GM23338 (cell line): ENCODE results near the gene POM121L2. TPM values are rescaled to one million over a fixed set of nuclear protein-coding genes. Genes with fewer than 3 reads are reported as not detected.

Experiments
- ATAC-seq: fragments of 200-7000 bp; cut with Tn5 transposase; 3 replicates; pipeline ENCODE4 v1.9.1; 2020
- DNase-seq: peaks from one replicate; pipeline ENCODE4 v3.0.0-alpha.2; 2015; ENCODE audit warnings: low spot score
- H2AFZ ChIP-seq: fragments of 200-600 bp; sonication (generic); 2 replicates; pipeline ENCODE4 v1.8.0; 2016; ENCODE audit warnings: antibody characterized with exemption, mild to moderate bottlenecking, moderate library complexity
- H3F3A ChIP-seq: fragments of 200-600 bp; sonication (generic); replicated peaks from 2 replicates; pipeline ENCODE4 v1.8.0; 2017; ENCODE audit warnings: antibody characterized with exemption, mixed run types, low read depth
- H3K27ac ChIP-seq: fragments of 200-600 bp; sonication (generic); 2 replicates; pipeline ENCODE4 v1.6.1; 2016; ENCODE audit warnings: low read depth
- H3K27me3 ChIP-seq: fragments of 200-600 bp; sonication (generic); 2 replicates; pipeline ENCODE4 v1.8.0; 2016; ENCODE audit warnings: mild to moderate bottlenecking, mixed run types, moderate library complexity; ENCODE audit not compliant: insufficient read depth
- H3K36me3 ChIP-seq: fragments of 200-600 bp; sonication (generic); 2 replicates; pipeline ENCODE4 v1.8.0; 2016; ENCODE audit warnings: mild to moderate bottlenecking; ENCODE audit not compliant: insufficient read depth
- H3K4me1 ChIP-seq: fragments of 200-600 bp; sonication (generic); 2 replicates; pipeline ENCODE4 v1.8.0; 2016; ENCODE audit warnings: mild to moderate bottlenecking, moderate library complexity; ENCODE audit not compliant: insufficient read depth
- H3K4me2 ChIP-seq: fragments of 200-600 bp; sonication (generic); 2 replicates; pipeline ENCODE4 v1.7.1; 2017; ENCODE audit warnings: mixed run types
- H3K4me3 ChIP-seq: fragments of 200-600 bp; sonication (generic); 2 replicates; pipeline ENCODE4 v1.6.1; 2016; ENCODE audit warnings: mixed run types
- H3K79me2 ChIP-seq: fragments of 200-600 bp; sonication (generic); replicated peaks from 2 replicates; pipeline ENCODE4 v1.8.0; 2017; ENCODE audit warnings: mild to moderate bottlenecking; ENCODE audit not compliant: insufficient read depth
- H3K9me2 ChIP-seq: fragments of 200-600 bp; sonication (generic); 2 replicates; pipeline ENCODE4 v1.8.0; 2017; ENCODE audit not compliant: insufficient read depth
- H4K20me1 ChIP-seq: fragments of 200-600 bp; sonication (generic); replicated peaks from 2 replicates; pipeline ENCODE4 v1.8.0; 2017; ENCODE audit warnings: mild to moderate bottlenecking; ENCODE audit not compliant: insufficient read depth
- H3K27ac Mint-ChIP-seq: 2 replicates; pipeline ENCODE4 v1.8.0; 2020; ENCODE audit warnings: inconsistent platforms, mild to moderate bottlenecking, moderate library complexity, mixed read lengths
- H3K27me3 Mint-ChIP-seq: 3 replicates; pipeline ENCODE4 v1.8.0; 2022; ENCODE audit warnings: low read depth, mild to moderate bottlenecking, moderate library complexity, mixed read lengths, inconsistent platforms; ENCODE audit not compliant: insufficient read depth, poor library complexity
- H3K36me3 Mint-ChIP-seq: 3 replicates; pipeline ENCODE4 v1.8.0; 2021; ENCODE audit warnings: low read depth, mild to moderate bottlenecking, inconsistent platforms, moderate library complexity, mixed read lengths
- H3K4me1 Mint-ChIP-seq: 3 replicates; pipeline ENCODE4 v1.8.0; 2020; ENCODE audit warnings: mild to moderate bottlenecking, inconsistent platforms, mixed read lengths
- H3K4me3 Mint-ChIP-seq: 3 replicates; pipeline ENCODE4 v1.8.0; 2021; ENCODE audit warnings: moderate library complexity, mild to moderate bottlenecking, inconsistent platforms, mixed read lengths
- H3K9me3 Mint-ChIP-seq: 3 replicates; pipeline ENCODE4 v1.8.0; 2020; ENCODE audit warnings: moderate library complexity, mild to moderate bottlenecking, inconsistent platforms, mixed read lengths
- CREB1 ChIP-seq: fragments of 250-450 bp; sonication (Bioruptor Pico); IDR thresholded peaks from 2 replicates; pipeline ENCODE4 v1.5.0; 2020; ENCODE audit warnings: low read depth, mild to moderate bottlenecking, moderate library complexity
- EZH2 ChIP-seq: fragments of 200-600 bp; sonication (generic); IDR thresholded peaks from one replicate; pipeline ENCODE4 v1.8.0; 2017; ENCODE audit warnings: antibody characterized with exemption, mild to moderate bottlenecking, low read depth; ENCODE audit not compliant: unreplicated experiment
- EZH2phosphoT487 ChIP-seq: fragments of 200-600 bp; sonication (generic); IDR thresholded peaks from one replicate; pipeline ENCODE4 v1.8.1; 2018; ENCODE audit warnings: antibody characterized with exemption; ENCODE audit not compliant: unreplicated experiment
- JUNB ChIP-seq: IDR thresholded peaks from one replicate; pipeline ENCODE4 v1.6.1; 2016; ENCODE audit warnings: antibody characterized with exemption; ENCODE audit not compliant: unreplicated experiment
- NANOG ChIP-seq: IDR thresholded peaks from 2 replicates; pipeline ENCODE4 v1.6.1; 2016; ENCODE audit warnings: antibody characterized with exemption, borderline replicate concordance
- POLR2AphosphoS5 ChIP-seq: IDR thresholded peaks from 2 replicates; pipeline ENCODE4 v1.6.1; 2016; ENCODE audit warnings: antibody characterized with exemption, low read depth
- STAT1 ChIP-seq: IDR thresholded peaks from one replicate; pipeline ENCODE4 v1.6.1; 2016; ENCODE audit warnings: antibody characterized with exemption; ENCODE audit not compliant: unreplicated experiment
- ZNF114 ChIP-seq: fragments of 250-450 bp; sonication (Bioruptor Pico); IDR thresholded peaks from 2 replicates; pipeline ENCODE4 v1.5.0; 2020; ENCODE audit warnings: mild to moderate bottlenecking, moderate library complexity
- ZNF331 ChIP-seq: fragments of 250-450 bp; sonication (Bioruptor Pico); IDR thresholded peaks from 2 replicates; pipeline ENCODE4 v1.5.0; 2020; ENCODE audit warnings: low read depth, mild to moderate bottlenecking, moderate library complexity
- polyA plus RNA-seq: library from polyadenylated mRNA; unstranded; fragments of >200 nt; fragmentation: Nextera tagmentation; extraction: Ambion mirVana; gene quantifications from 2 replicates; pipeline ENCODE4 v1.2.1, GENCODE V29; 2016
- total RNA-seq: library from RNA; depleted of rRNA; stranded (reverse); fragments of >200 nt; shearing (Covaris generic); gene quantifications from 2 replicates; pipeline ENCODE4 v1.2.3, GENCODE V29; 2014
- TF ChIP-seq, protein P1 (sequence below): fragments of 250-450 bp; sonication (Bioruptor Pico); IDR thresholded peaks from 2 replicates; pipeline ENCODE4 v1.5.0; 2020; ENCODE audit warnings: mild to moderate bottlenecking, moderate library complexity
- TF ChIP-seq, protein P2 (sequence below): IDR thresholded peaks from 2 replicates; pipeline ENCODE4 v1.6.1; 2016; ENCODE audit warnings: antibody characterized with exemption
- TF ChIP-seq, protein P3 (sequence below): IDR thresholded peaks from one replicate; pipeline ENCODE4 v1.6.1; 2018; ENCODE audit warnings: antibody characterized with exemption; ENCODE audit not compliant: unreplicated experiment
- TF ChIP-seq, protein P4 (sequence below), 2 experiments: fragments of 200-600 bp in 1 of 2; sonication (generic) in 1 of 2; conservative IDR thresholded peaks; 2 replicates each; pipeline versions ENCODE4 v1.5.1 to v1.6.1; 2016 to 2017; ENCODE audit warnings: antibody characterized with exemption in 2 of 2, low read depth in 2 of 2, mild to moderate bottlenecking in 2 of 2, moderate library complexity in 1 of 2

POM121L2 gene
- total and polyA plus RNA-seq, 2 experiments from 2014 or later: 0.07 to 0.13 TPM

DNA sequence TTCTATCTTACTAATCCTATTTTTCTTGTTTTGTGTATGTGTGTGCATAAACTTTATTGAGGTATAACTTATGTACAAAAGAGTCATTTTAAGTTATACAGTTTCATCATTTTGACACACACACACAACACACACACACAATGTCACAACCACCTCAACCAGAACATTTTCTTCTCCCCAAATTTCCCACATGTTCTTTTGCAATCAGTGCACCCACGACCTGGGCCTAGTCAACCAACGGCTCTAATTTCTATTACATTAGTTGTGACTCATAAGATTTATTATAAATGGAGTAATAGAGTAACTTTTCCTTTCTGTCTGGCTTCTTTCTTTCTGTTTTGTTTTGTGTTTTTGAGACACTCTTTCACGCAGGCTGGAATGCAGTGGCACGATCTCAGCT is 9.8 kb upstream of the POM121L2 start:
- H3K36me3 Mint-ChIP-seq: no peaks in the 10 kb centered on the region
- DNase-seq: no peak

More for the DNA sequence above, 9.8 kb upstream of the POM121L2 start:
- Histone ChIP-seq H2AFZ (no peak overlapping the region), H3K36me3 (no peaks in the 10 kb centered on the region), H4K20me1 (no peaks in the 10 kb centered on the region), H3K9me2 (no peaks in the 10 kb centered on the region), H3K27ac (no peak overlapping the region), H3K79me2 (no peaks in the 10 kb centered on the region), H3K4me2 (no peak overlapping the region), H3K4me1 (no peaks in the 10 kb centered on the region), H3F3A (no peaks in the 10 kb centered on the region), H3K27me3 (no peaks in the 10 kb centered on the region), H3K4me3 (no peak overlapping the region)
- H3K4me1 Mint-ChIP-seq: peaks cover 4% of the 10 kb centered on the region; the same call in 1 of the 3 replicates
- no peak overlapping the region for H3K4me3 Mint-ChIP-seq
- TF ChIP-seq, protein P1, sequence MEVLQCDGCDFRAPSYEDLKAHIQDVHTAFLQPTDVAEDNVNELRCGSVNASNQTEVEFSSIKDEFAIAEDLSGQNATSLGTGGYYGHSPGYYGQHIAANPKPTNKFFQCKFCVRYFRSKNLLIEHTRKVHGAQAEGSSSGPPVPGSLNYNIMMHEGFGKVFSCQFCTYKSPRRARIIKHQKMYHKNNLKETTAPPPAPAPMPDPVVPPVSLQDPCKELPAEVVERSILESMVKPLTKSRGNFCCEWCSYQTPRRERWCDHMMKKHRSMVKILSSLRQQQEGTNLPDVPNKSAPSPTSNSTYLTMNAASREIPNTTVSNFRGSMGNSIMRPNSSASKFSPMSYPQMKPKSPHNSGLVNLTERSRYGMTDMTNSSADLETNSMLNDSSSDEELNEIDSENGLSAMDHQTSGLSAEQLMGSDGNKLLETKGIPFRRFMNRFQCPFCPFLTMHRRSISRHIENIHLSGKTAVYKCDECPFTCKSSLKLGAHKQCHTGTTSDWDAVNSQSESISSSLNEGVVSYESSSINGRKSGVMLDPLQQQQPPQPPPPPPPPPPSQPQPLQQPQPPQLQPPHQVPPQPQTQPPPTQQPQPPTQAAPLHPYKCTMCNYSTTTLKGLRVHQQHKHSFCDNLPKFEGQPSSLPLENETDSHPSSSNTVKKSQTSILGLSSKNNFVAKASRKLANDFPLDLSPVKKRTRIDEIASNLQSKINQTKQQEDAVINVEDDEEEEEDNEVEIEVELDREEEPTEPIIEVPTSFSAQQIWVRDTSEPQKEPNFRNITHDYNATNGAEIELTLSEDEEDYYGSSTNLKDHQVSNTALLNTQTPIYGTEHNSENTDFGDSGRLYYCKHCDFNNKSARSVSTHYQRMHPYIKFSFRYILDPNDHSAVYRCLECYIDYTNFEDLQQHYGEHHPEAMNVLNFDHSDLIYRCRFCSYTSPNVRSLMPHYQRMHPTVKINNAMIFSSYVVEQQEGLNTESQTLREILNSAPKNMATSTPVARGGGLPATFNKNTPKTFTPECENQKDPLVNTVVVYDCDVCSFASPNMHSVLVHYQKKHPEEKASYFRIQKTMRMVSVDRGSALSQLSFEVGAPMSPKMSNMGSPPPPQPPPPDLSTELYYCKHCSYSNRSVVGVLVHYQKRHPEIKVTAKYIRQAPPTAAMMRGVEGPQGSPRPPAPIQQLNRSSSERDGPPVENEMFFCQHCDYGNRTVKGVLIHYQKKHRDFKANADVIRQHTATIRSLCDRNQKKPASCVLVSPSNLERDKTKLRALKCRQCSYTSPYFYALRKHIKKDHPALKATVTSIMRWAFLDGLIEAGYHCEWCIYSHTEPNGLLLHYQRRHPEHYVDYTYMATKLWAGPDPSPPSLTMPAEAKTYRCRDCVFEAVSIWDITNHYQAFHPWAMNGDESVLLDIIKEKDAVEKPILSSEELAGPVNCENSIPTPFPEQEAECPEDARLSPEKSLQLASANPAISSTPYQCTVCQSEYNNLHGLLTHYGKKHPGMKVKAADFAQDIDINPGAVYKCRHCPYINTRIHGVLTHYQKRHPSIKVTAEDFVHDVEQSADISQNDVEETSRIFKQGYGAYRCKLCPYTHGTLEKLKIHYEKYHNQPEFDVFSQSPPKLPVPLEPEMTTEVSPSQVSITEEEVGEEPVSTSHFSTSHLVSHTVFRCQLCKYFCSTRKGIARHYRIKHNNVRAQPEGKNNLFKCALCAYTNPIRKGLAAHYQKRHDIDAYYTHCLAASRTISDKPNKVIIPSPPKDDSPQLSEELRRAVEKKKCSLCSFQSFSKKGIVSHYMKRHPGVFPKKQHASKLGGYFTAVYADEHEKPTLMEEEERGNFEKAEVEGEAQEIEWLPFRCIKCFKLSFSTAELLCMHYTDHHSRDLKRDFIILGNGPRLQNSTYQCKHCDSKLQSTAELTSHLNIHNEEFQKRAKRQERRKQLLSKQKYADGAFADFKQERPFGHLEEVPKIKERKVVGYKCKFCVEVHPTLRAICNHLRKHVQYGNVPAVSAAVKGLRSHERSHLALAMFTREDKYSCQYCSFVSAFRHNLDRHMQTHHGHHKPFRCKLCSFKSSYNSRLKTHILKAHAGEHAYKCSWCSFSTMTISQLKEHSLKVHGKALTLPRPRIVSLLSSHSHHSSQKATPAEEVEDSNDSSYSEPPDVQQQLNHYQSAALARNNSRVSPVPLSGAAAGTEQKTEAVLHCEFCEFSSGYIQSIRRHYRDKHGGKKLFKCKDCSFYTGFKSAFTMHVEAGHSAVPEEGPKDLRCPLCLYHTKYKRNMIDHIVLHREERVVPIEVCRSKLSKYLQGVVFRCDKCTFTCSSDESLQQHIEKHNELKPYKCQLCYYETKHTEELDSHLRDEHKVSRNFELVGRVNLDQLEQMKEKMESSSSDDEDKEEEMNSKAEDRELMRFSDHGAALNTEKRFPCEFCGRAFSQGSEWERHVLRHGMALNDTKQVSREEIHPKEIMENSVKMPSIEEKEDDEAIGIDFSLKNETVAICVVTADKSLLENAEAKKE: no peak
- TF ChIP-seq ZNF114 (no peak), EZH2 (no peak), STAT1 (no peak), EZH2phosphoT487 (no peak), NANOG (no peak), CREB1 (CRISPR knock-in tag) (no peak), JUNB (no peak), ZNF331 (no peak), POLR2AphosphoS5 (no peak)
- TF ChIP-seq, protein P2, sequence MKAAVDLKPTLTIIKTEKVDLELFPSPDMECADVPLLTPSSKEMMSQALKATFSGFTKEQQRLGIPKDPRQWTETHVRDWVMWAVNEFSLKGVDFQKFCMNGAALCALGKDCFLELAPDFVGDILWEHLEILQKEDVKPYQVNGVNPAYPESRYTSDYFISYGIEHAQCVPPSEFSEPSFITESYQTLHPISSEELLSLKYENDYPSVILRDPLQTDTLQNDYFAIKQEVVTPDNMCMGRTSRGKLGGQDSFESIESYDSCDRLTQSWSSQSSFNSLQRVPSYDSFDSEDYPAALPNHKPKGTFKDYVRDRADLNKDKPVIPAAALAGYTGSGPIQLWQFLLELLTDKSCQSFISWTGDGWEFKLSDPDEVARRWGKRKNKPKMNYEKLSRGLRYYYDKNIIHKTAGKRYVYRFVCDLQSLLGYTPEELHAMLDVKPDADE: no peak
- TF ChIP-seq, protein P3, sequence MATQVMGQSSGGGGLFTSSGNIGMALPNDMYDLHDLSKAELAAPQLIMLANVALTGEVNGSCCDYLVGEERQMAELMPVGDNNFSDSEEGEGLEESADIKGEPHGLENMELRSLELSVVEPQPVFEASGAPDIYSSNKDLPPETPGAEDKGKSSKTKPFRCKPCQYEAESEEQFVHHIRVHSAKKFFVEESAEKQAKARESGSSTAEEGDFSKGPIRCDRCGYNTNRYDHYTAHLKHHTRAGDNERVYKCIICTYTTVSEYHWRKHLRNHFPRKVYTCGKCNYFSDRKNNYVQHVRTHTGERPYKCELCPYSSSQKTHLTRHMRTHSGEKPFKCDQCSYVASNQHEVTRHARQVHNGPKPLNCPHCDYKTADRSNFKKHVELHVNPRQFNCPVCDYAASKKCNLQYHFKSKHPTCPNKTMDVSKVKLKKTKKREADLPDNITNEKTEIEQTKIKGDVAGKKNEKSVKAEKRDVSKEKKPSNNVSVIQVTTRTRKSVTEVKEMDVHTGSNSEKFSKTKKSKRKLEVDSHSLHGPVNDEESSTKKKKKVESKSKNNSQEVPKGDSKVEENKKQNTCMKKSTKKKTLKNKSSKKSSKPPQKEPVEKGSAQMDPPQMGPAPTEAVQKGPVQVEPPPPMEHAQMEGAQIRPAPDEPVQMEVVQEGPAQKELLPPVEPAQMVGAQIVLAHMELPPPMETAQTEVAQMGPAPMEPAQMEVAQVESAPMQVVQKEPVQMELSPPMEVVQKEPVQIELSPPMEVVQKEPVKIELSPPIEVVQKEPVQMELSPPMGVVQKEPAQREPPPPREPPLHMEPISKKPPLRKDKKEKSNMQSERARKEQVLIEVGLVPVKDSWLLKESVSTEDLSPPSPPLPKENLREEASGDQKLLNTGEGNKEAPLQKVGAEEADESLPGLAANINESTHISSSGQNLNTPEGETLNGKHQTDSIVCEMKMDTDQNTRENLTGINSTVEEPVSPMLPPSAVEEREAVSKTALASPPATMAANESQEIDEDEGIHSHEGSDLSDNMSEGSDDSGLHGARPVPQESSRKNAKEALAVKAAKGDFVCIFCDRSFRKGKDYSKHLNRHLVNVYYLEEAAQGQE: no peak
- TF ChIP-seq, protein P4, sequence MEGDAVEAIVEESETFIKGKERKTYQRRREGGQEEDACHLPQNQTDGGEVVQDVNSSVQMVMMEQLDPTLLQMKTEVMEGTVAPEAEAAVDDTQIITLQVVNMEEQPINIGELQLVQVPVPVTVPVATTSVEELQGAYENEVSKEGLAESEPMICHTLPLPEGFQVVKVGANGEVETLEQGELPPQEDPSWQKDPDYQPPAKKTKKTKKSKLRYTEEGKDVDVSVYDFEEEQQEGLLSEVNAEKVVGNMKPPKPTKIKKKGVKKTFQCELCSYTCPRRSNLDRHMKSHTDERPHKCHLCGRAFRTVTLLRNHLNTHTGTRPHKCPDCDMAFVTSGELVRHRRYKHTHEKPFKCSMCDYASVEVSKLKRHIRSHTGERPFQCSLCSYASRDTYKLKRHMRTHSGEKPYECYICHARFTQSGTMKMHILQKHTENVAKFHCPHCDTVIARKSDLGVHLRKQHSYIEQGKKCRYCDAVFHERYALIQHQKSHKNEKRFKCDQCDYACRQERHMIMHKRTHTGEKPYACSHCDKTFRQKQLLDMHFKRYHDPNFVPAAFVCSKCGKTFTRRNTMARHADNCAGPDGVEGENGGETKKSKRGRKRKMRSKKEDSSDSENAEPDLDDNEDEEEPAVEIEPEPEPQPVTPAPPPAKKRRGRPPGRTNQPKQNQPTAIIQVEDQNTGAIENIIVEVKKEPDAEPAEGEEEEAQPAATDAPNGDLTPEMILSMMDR (conservative IDR thresholded peaks at IDR 0.05; ENCODE audit: low read depth in 2 of 2): no peak
- H3K27me3 Mint-ChIP-seq: peaks cover 2% of the 10 kb centered on the region
- H3K9me3 Mint-ChIP-seq: no peaks in the 10 kb centered on the region
- no peak overlapping the region for H3K27ac Mint-ChIP-seq
- no peak for ATAC-seq
